Measurements from ENCODE around the gene CYSLTR2. TPM values are rescaled to one million over a fixed set of nuclear protein-coding genes. Genes with fewer than 3 reads are reported as not detected.

CYSLTR2 gene
- total RNA-seq, 2 experiments from 2014 or later, result 2.1 to 2.4 TPM

DNA sequence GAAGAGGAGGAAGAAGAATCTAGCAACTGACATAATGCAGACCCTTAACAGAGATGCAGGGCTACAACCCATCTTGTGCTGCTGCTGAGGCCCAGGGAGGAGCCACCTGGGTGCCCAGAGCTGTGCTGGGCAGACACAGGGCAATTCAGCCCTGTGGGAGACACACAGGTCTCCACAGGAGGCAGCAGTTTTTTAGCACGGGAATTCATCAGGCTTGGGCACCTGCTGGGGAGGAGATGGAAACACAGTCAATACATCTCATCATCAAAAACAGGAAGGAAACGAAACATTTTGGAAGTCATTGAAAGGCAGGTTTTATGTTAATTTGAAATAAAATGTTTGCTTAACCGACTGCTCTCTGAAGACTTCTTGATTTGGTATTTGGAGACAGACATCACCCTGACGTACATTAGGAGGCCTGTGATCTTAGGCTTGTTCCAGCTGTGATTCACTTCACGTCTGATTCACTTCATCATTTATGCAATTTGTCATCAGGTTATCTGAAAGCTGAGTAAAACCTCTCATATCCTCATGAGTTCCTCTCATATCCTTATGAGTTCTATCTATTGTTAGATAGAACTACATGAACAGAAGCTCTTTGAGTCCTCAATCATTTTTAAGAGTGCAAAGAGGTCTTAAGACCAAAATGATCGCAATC lies 77.4 kb downstream of the CYSLTR2 start:
- peak; percentile 21 for DNase-seq
- Mint-ChIP-seq H3K27me3 (no peaks in the 10 kb centered on the region), H3K9me3 (no peaks in the 10 kb centered on the region), H3K27ac (no peak overlapping the region), H3K4me1 (ENCODE audit: low read depth) (peaks cover 18% of the 10 kb centered on the region), H3K4me3 (no peak overlapping the region), H3K36me3 (no peaks in the 10 kb centered on the region)
- intact Hi-C loops (cut with micrococcal nuclease), result loop anchor here (1.0 to 5.0 kb wide), 3 partner anchors 38 to 499 kb away; partner anchors contain the start of genes CYSLTR2 and ITM2B
- ChIA-PET CTCF (interaction anchor here (0.6 to 4.1 kb wide), 25 partner anchors 10 to 559 kb away, joined by 3 to 33 read pairs (median 5); no protein-coding TSS in a partner anchor), POLR2A (no interaction called here)

DNA sequence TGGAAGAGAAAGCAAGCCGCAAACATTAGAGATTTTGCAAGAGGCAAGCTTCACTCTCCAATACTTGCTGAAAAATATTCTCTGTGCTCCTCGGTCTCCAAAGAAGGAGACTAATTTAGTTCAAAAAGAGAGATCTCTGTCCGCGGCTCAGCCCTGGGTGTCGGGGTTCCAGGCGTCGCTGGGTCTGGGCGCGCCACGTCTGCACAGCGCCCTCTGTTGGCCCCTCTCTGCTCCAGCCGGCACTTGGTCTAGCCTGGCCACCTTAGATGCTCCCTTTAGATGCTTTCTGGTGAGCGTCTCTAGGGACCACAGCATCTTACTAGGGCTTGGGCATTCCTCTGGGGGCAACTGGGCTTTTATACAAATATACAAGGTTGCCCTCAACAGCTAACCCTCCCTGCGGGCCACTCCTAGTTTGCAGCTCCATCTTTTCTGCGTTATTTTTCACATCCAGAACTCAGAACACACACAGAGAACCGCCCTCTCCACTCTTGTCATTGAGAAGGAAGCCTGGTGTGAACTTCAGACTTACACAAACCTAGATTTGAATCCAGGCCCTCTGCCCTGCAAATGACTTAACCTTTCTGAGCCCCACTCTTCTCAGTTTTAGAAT lies 78.3 kb downstream of the CYSLTR2 start:
- Mint-ChIP-seq H3K36me3 (no peaks in the 10 kb centered on the region), H3K27me3 (no peaks in the 10 kb centered on the region), H3K9me3 (no peaks in the 10 kb centered on the region), H3K4me1 (ENCODE audit: low read depth) (peaks cover 18% of the 10 kb centered on the region), H3K27ac (no peak overlapping the region), H3K4me3 (peak overlapping the region; percentile 50)
- intact Hi-C loops (cut with micrococcal nuclease), result loop anchor here (1.0 to 5.0 kb wide), 4 partner anchors 37 to 500 kb away; partner anchors contain the start of genes CYSLTR2 and ITM2B
- peak; percentile 70 for DNase-seq
- POLR2A ChIA-PET, result no interaction called here
- CTCF ChIA-PET, result interaction anchor here (0.6 to 4.1 kb wide), 26 partner anchors 9 to 635 kb away, joined by 3 to 33 read pairs (median 4); no protein-coding TSS in a partner anchor

DNA sequence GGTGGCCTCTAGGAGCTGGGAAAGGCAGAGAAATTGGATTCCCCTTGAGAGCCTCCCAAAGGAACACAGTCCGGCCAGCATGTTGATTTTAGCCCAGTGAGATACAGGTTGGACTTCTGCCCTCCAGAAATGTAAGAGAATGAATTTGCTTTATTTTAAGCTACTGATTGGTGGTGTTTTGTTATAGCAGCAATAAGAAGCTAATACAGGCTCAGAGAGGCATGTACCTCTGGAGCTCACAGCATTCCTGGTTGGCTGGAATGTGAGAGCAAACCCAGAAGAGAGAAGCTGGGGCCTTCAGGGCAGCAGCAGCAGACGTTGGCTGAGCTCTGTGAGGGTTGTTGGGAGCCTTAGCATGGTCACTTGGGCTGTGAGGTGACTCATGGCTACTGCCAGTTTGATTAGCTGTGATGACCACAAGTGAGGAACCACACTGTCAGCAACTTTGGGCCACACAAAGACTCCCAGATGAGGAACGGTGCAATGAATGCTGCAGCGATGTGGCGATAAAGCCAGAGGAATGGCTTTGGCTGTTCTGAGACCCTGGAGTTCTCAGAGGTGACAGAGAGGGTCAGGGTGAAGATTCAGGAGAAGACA lies 80.1 kb downstream of the CYSLTR2 start:
- intact Hi-C loops (cut with micrococcal nuclease), result loop anchor here (5.0 kb wide), 2 partner anchors 82 to 502 kb away; partner anchors contain the start of genes CYSLTR2 and ITM2B
- no peaks in the 10 kb centered on the region for H3K9me3 Mint-ChIP-seq
- ChIA-PET CTCF (interaction anchor here (1.1 to 4.1 kb wide), 4 partner anchors 12 to 399 kb away, joined by 4 to 33 read pairs (median 6); no protein-coding TSS in a partner anchor), POLR2A (no interaction called here)
- H3K4me3 Mint-ChIP-seq, result no peak overlapping the region
- H3K27me3 Mint-ChIP-seq, result no peaks in the 10 kb centered on the region
- peaks cover 18% of the 10 kb centered on the region for H3K4me1 Mint-ChIP-seq (ENCODE audit: low read depth)
- no peak for DNase-seq
- no peak overlapping the region for H3K27ac Mint-ChIP-seq
- H3K36me3 Mint-ChIP-seq, result no peaks in the 10 kb centered on the region

DNA sequence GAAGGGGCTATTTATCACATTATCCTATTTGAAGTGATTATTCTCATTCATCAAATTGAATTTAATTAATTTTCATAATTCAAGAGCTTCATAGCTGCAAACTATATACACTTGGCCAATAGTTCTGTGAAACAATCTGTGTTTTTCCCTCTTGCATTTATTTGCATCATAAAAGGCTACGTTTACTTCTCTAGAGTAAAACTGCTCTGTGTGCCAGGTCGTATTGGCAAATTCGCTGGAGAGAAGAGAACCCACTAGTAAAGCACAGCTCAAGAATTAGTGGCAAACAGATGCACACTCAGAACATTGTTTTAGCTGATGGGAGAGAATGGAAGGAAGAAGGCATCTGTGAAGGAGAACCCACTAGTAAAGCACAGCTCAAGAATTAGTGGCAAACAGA lies 81.8 kb downstream of the CYSLTR2 start:
- peaks cover 18% of the 10 kb centered on the region for H3K4me1 Mint-ChIP-seq (ENCODE audit: low read depth)
- ChIA-PET CTCF (interaction anchor here (1.3 to 1.5 kb wide), 3 partner anchors 31 to 140 kb away, joined by 3 to 5 read pairs (median 3); no protein-coding TSS in a partner anchor), POLR2A (no interaction called here)
- no peaks in the 10 kb centered on the region for H3K27me3 Mint-ChIP-seq
- no peak for DNase-seq
- H3K9me3 Mint-ChIP-seq, result no peaks in the 10 kb centered on the region
- H3K27ac Mint-ChIP-seq, result no peak overlapping the region
- intact Hi-C loops (cut with micrococcal nuclease), result no loop called here
- H3K4me3 Mint-ChIP-seq, result no peak overlapping the region
- no peaks in the 10 kb centered on the region for H3K36me3 Mint-ChIP-seq

DNA sequence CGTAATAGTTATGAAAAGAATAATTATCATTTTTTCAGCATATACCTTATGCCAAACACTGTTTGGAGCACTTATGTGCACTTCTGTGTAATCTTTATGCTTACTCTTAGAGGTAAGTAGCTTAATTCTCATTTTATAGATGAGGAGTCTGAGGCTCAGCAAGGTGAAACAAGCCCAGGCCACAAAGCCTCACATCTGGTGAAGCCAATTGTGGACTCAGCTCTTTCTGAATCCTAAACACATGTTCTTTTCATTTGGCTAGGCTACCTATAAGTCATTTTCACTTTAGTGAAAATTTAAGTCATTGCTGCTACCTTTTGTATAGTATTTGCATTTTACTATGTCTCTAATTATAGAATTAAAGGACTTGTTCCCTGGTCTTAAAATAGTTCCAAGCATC lies 84.0 kb downstream of the CYSLTR2 start:
- Mint-ChIP-seq H3K9me3 (no peaks in the 10 kb centered on the region), H3K36me3 (no peaks in the 10 kb centered on the region), H3K4me1 (ENCODE audit: low read depth) (peaks cover 8% of the 10 kb centered on the region), H3K27ac (no peak overlapping the region), H3K4me3 (no peak overlapping the region), H3K27me3 (no peaks in the 10 kb centered on the region)
- intact Hi-C loops (cut with micrococcal nuclease), result no loop called here
- ChIA-PET CTCF (no interaction called here), POLR2A (no interaction called here)
- no peak for DNase-seq

DNA sequence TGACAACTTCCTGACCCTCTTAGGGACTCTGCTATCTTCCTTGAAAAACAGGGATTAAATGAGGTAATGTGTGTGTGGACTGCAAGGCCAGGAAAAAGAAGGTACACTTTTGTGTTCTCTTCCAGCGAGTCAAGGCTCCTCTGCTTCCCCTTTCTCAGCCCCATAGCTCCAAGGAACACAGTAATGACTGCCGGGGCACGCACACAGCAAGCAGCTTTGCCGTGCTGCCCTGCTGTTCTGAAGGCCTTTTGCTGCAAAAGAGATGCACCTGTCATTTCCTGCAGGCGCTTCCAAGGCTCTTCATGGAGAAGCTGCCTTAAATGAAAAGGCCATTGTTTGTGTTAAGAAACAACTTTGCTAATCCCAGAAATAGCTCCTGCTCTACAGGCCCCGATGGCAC lies 84.6 kb downstream of the CYSLTR2 start:
- no peak for DNase-seq
- Mint-ChIP-seq H3K4me1 (ENCODE audit: low read depth) (peaks cover 8% of the 10 kb centered on the region), H3K9me3 (no peaks in the 10 kb centered on the region), H3K27me3 (no peaks in the 10 kb centered on the region), H3K36me3 (no peaks in the 10 kb centered on the region), H3K27ac (no peak overlapping the region), H3K4me3 (no peak overlapping the region)
- intact Hi-C loops (cut with micrococcal nuclease), result no loop called here
- ChIA-PET CTCF (interaction anchor here (1.2 kb wide), 1 partner anchor 31 kb away, joined by 3 read pairs; no protein-coding TSS in a partner anchor), POLR2A (no interaction called here)

DNA sequence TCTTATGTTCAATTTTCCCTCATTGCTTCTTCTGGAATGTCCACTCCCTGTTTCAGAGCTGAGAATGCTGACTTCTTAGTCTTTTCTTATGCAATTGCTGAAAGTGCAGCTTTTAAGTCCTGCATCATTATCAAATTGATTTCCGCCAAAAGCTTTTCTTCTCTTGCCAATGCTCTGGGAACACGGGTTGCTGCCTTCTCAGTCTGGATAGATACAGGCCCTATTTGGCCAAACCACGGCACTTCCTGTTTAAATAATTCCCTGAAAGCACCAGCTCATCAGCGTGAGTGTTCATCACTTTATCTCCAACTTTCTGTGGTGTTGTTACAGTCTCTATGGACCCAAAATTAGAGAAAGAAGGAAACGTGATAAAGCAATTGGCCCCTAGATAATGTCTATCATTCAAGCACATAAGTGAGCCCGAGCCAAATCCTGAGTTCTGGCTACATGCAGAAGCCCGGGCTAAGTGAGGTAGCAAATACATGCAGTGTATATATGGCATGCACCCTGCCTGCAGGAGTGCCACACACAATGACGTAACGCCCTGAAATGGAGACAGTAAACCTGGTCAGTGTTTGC lies 85.7 kb downstream of the CYSLTR2 start:
- Mint-ChIP-seq H3K27ac (no peak overlapping the region), H3K4me3 (no peak overlapping the region), H3K9me3 (no peaks in the 10 kb centered on the region), H3K27me3 (no peaks in the 10 kb centered on the region), H3K36me3 (no peaks in the 10 kb centered on the region), H3K4me1 (ENCODE audit: low read depth) (peaks cover 8% of the 10 kb centered on the region)
- no peak for DNase-seq
- intact Hi-C loops (cut with micrococcal nuclease), result no loop called here
- POLR2A ChIA-PET, result no interaction called here
- CTCF ChIA-PET, result interaction anchor here (0.7 to 1.2 kb wide), 2 partner anchors 30 to 405 kb away, joined by 3 read pairs; no protein-coding TSS in a partner anchor

DNA sequence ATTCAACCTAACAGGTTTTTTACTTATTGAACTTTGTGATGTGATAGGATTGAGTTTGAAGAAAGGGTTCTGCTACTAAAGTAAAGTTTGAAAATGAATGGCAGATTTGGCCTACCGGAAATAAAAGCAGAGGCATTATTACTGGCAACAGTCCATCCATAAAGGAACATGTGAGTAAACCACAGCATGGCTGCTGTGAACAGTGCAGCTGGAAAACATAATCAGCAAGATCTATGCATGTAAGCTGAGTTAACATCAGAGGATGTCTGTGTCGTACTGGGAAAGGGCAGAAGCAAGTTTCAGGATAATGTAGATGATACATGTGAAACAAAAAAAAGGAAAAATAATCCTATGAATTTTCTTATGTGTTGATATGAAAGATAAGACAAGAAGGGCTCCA lies 87.6 kb downstream of the CYSLTR2 start:
- H3K4me1 Mint-ChIP-seq (ENCODE audit: low read depth), result peaks cover 8% of the 10 kb centered on the region
- H3K36me3 Mint-ChIP-seq, result no peaks in the 10 kb centered on the region
- no peak for DNase-seq
- ChIA-PET POLR2A (no interaction called here), CTCF (interaction anchor here (2.4 to 2.6 kb wide), 2 partner anchors 10 to 27 kb away, joined by 8 to 11 read pairs; no protein-coding TSS in a partner anchor)
- peaks cover 1% of the 10 kb centered on the region for H3K27me3 Mint-ChIP-seq
- no peak overlapping the region for H3K4me3 Mint-ChIP-seq
- no peaks in the 10 kb centered on the region for H3K9me3 Mint-ChIP-seq
- no peak overlapping the region for H3K27ac Mint-ChIP-seq
- intact Hi-C loops (cut with micrococcal nuclease), result no loop called here

DNA sequence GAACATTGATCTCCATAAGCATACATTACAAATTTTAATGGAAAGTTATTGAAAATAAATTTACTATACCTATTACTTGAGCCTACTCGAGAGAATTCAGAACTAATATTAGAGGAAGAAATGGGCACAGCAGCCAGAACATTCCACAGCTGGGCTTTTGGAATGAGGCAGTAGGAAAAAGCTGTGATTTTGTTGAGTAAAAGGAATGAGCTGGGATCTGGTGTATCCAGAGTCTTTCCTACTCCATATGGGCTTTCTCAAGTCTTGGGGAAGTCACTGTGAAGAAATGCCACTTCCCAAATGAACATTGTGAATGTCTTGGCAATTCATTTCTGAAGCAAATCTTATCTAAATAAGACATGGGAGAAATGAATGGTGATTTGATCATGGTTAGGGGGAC lies 93.1 kb downstream of the CYSLTR2 start:
- H3K27ac Mint-ChIP-seq, result no peak overlapping the region
- no peak overlapping the region for H3K4me3 Mint-ChIP-seq
- no peaks in the 10 kb centered on the region for H3K9me3 Mint-ChIP-seq
- DNase-seq, result no peak
- CTCF ChIA-PET, result interaction anchor here (1.4 kb wide), 1 partner anchor 22 kb away, joined by 4 read pairs; no protein-coding TSS in a partner anchor
- H3K27me3 Mint-ChIP-seq, result peaks cover 1% of the 10 kb centered on the region
- no peaks in the 10 kb centered on the region for H3K36me3 Mint-ChIP-seq
- POLR2A ChIA-PET, result interaction anchor here (1.4 kb wide), 1 partner anchor 16 kb away, joined by 3 read pairs; no protein-coding TSS in a partner anchor
- intact Hi-C loops (cut with micrococcal nuclease), result loop anchor here (5.0 kb wide), 1 partner anchor 95 kb away; the partner anchor contains the start of gene CYSLTR2
- H3K4me1 Mint-ChIP-seq (ENCODE audit: low read depth), result peaks cover 23% of the 10 kb centered on the region

DNA sequence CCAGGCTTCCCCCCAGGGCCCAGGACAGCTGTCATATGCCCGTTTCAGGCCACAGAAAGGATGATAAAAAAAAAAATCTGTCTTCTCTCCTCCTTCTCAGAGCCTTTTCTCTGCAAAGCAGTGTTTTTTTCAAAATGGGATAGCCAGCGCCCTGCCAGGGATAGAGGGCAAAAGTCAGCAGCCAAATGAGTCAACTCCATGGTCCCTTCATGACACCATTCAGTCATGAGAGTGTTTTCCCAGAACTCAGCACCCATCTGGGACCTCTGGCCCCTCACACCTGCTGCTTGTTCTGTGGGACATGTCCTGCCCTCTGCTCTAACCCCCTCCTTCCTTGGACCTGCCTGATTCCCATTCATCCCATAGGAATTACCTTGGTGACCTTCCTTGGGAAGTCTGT lies 95.0 kb downstream of the CYSLTR2 start:
- H3K9me3 Mint-ChIP-seq, result no peaks in the 10 kb centered on the region
- H3K4me1 Mint-ChIP-seq (ENCODE audit: low read depth), result peaks cover 19% of the 10 kb centered on the region
- ChIA-PET POLR2A (no interaction called here), CTCF (interaction anchor here (0.7 to 2.8 kb wide), 5 partner anchors 17 to 532 kb away, joined by 3 to 14 read pairs (median 3); no protein-coding TSS in a partner anchor)
- intact Hi-C loops (cut with micrococcal nuclease), result loop anchor here (1.0 to 5.0 kb wide), 2 partner anchors 21 to 96 kb away; partner anchors contain the start of gene CYSLTR2
- H3K4me3 Mint-ChIP-seq, result no peak overlapping the region
- H3K27me3 Mint-ChIP-seq, result peaks cover 1% of the 10 kb centered on the region
- H3K27ac Mint-ChIP-seq, result no peak overlapping the region
- no peak for DNase-seq
- H3K36me3 Mint-ChIP-seq, result no peaks in the 10 kb centered on the region

DNA sequence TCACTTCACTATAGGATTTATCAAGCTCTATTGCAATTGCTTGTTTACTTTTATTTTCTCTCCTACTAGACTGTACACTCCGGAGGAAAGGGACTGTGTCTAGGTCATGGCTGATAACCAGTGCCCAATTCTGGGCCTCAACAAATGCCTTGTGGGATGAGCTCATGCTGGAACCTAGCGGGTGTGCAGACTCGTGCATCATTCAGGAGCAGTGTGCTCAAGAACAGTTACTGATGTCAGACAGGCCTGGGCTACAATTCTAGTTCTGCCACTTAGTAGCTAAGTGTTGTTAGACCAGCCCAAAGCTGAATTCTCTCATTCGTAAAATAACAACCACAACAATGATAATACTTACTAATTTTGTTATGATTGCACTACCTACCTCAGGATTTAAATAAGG lies 95.4 kb downstream of the CYSLTR2 start:
- H3K36me3 Mint-ChIP-seq, result no peaks in the 10 kb centered on the region
- POLR2A ChIA-PET, result no interaction called here
- H3K27me3 Mint-ChIP-seq, result peaks cover 1% of the 10 kb centered on the region
- H3K27ac Mint-ChIP-seq, result no peak overlapping the region
- no peak overlapping the region for H3K4me3 Mint-ChIP-seq
- H3K9me3 Mint-ChIP-seq, result no peaks in the 10 kb centered on the region
- intact Hi-C loops (cut with micrococcal nuclease), result loop anchor here (1.0 to 5.0 kb wide), 2 partner anchors 20 to 97 kb away; partner anchors contain the start of gene CYSLTR2
- CTCF ChIA-PET, result interaction anchor here (0.7 to 2.8 kb wide), 5 partner anchors 18 to 532 kb away, joined by 3 to 14 read pairs (median 3); no protein-coding TSS in a partner anchor
- H3K4me1 Mint-ChIP-seq (ENCODE audit: low read depth), result peaks cover 19% of the 10 kb centered on the region
- no peak for DNase-seq
